Measurements from ENCODE around the gene ANKS3.

- no peak for TF ChIP-seq CTCF (conservative IDR thresholded peaks at IDR 0.05; ENCODE audit: low read depth in 2 of 2)
- TF ChIP-seq POLR2AphosphoS5 (IDR thresholded peaks at IDR 0.05; ENCODE audit: low read depth), result no peak
- TF ChIP-seq ZNF462 (CRISPR knock-in tag; IDR thresholded peaks at IDR 0.05), result no peak
- no peak for TF ChIP-seq EZH2phosphoT487 (IDR thresholded peaks at IDR 0.05; ENCODE audit: unreplicated experiment)
- no peak for TF ChIP-seq EZH2 (IDR thresholded peaks at IDR 0.05; ENCODE audit: low read depth, unreplicated experiment)
- no peak for TF ChIP-seq REST (IDR thresholded peaks at IDR 0.05; ENCODE audit: unreplicated experiment)
- TF ChIP-seq JUNB (IDR thresholded peaks at IDR 0.05; ENCODE audit: unreplicated experiment), result no peak
- TF ChIP-seq ETS1 (IDR thresholded peaks at IDR 0.05), result no peak
Measured at GRCh38 chr16:4776141-4776705, 42.2 kb upstream of the ANKS3 start.
